Measurements from ENCODE around the gene TPRA1. TPM values are rescaled to one million over a fixed set of nuclear protein-coding genes. Genes with fewer than 3 reads are reported as not detected.
A peak's percentile ranks its signal among the peaks of the same experiment; 100 is the strongest.

The TPRA1 gene
- total RNA-seq, 1 experiment from 2014 or later: 36.9 TPM

DNA sequence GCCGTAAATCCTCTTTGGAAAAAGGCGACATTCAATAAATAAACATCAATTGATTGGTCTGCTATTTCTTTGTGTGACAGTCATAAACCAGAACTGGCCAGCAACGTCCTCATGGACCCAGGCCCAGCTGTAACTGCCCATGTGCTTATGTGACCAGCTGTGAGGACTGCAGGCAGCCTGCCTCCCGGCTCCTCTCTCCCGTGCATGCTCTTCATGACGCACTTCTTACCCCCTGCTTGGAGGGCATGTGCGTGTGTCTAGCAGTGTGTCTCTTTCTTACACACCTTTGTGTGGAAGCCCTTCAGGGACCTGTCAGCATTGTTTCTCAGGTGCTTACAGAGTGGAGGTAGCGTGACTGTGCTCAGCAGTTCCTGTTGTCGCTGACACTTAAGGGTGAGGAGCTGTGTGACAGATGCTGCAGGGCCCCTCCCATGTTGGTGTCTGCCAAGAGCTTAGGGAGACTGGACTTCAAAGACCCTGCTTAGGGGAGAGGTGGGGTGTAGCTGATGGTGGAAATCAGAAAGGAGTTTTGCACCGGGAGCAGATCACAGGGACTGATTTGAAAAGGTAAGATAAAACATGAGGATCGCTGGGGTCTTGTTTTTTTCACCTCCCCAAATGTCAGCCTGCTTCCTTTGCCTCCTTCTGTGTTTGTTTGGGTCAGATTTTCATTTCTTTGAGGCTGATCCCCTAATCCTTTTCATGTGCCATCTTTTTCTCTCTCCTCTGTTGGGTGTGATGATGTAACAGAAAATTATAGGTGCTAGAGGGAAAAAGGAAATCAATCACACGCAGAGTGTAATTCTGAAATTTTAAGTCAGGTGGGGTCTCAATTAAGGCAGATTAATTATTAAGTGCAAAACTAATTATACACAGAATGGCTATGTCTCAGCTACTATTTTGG, 40.5 kb upstream of the TPRA1 start:
- H3K4me3 ChIP-seq (ENCODE audit: low read length): peak overlapping the region; percentile 75; the same call in 1 of the 2 replicates

GRCh38 chr3:127629467-127630403, 39.2 kb upstream of the TPRA1 start:
- peak; percentile 80 for DNase-seq
- H3K9me3 ChIP-seq (ENCODE audit: low read length): no peaks in the 10 kb centered on the region
- H3K4me3 ChIP-seq (ENCODE audit: low read length): peak overlapping the region; percentile 75
- H3K9ac ChIP-seq (ENCODE audit: low read length): peak overlapping the region; percentile 83
- no peaks in the 10 kb centered on the region for H3K9me2 ChIP-seq (replicated peaks; ENCODE audit: insufficient read depth, low read length)
- peaks cover 54% of the 10 kb centered on the region for H3K4me1 ChIP-seq (ENCODE audit: low read length)
- H3K36me3 ChIP-seq (ENCODE audit: insufficient read depth, low read length): no peaks in the 10 kb centered on the region
- H2AFZ ChIP-seq (ENCODE audit: low read length): peak overlapping the region; percentile 13; the same call in 1 of the 2 replicates
- H3K4me2 ChIP-seq (ENCODE audit: low read depth, low read length, poor library complexity, severe bottlenecking): peak overlapping the region; percentile 79
- no peaks in the 10 kb centered on the region for H4K20me1 ChIP-seq (ENCODE audit: insufficient read depth, low read depth, low read length)
- peaks cover 48% of the 10 kb centered on the region for H3K79me2 ChIP-seq (ENCODE audit: low read length)
- peak overlapping the region; percentile 35; the same call in 1 of the 2 replicates for H3K27ac ChIP-seq (ENCODE audit: low read length)
- H3K27me3 ChIP-seq (ENCODE audit: low read length): no peaks in the 10 kb centered on the region

More for the DNA sequence above, 40.5 kb upstream of the TPRA1 start:
- H3K9me2 ChIP-seq (replicated peaks; ENCODE audit: insufficient read depth, low read length): no peaks in the 10 kb centered on the region
- H3K36me3 ChIP-seq (ENCODE audit: insufficient read depth, low read length): no peaks in the 10 kb centered on the region
- H3K27me3 ChIP-seq (ENCODE audit: low read length): no peaks in the 10 kb centered on the region
- no peak overlapping the region for H3K27ac ChIP-seq (ENCODE audit: low read length)
- H3K4me1 ChIP-seq (ENCODE audit: low read length): peaks cover 57% of the 10 kb centered on the region
- peaks cover 61% of the 10 kb centered on the region for H3K79me2 ChIP-seq (ENCODE audit: low read length)
- no peak for DNase-seq
- no peak overlapping the region for H2AFZ ChIP-seq (ENCODE audit: low read length)
- no peaks in the 10 kb centered on the region for H4K20me1 ChIP-seq (ENCODE audit: insufficient read depth, low read depth, low read length)
- H3K9ac ChIP-seq (ENCODE audit: low read length): peak overlapping the region; percentile 83
- no peaks in the 10 kb centered on the region for H3K9me3 ChIP-seq (ENCODE audit: low read length)
- H3K4me2 ChIP-seq (ENCODE audit: low read depth, low read length, poor library complexity, severe bottlenecking): peak overlapping the region; percentile 79

- peak; percentile 84 for DNase-seq
Observed at GRCh38 chr3:127628788-127629466, 38.4 kb upstream of the TPRA1 start, which contains the start of gene PODXL2. Gene PODXL2, plus strand, starts transcription at chr3:127629185. Its CDS starts 35 bp downstream, at chr3:127629220.

GRCh38 chr3:127628426-127628787, 37.9 kb upstream of the TPRA1 start:
- Histone ChIP-seq H4K20me1 (ENCODE audit: insufficient read depth, low read depth, low read length) (no peaks in the 10 kb centered on the region), H3K4me2 (ENCODE audit: low read depth, low read length, poor library complexity, severe bottlenecking) (no peak overlapping the region), H3K4me1 (ENCODE audit: low read length) (peaks cover 52% of the 10 kb centered on the region), H3K27ac (ENCODE audit: low read length) (no peak overlapping the region), H3K9me3 (ENCODE audit: low read length) (no peaks in the 10 kb centered on the region), H3K27me3 (ENCODE audit: low read length) (no peaks in the 10 kb centered on the region), H2AFZ (ENCODE audit: low read length) (no peak overlapping the region), H3K36me3 (ENCODE audit: insufficient read depth, low read length) (no peaks in the 10 kb centered on the region), H3K4me3 (ENCODE audit: low read length) (no peak overlapping the region), H3K9ac (ENCODE audit: low read length) (no peak overlapping the region), H3K9me2 (replicated peaks; ENCODE audit: insufficient read depth, low read length) (no peaks in the 10 kb centered on the region), H3K79me2 (ENCODE audit: low read length) (peaks cover 40% of the 10 kb centered on the region)
- DNase-seq: no peak

More at GRCh38 chr3:127628788-127629466, 38.4 kb upstream of the TPRA1 start, which contains the start of gene PODXL2:
- no peaks in the 10 kb centered on the region for H3K9me3 ChIP-seq (ENCODE audit: low read length)
- H3K79me2 ChIP-seq (ENCODE audit: low read length): peaks cover 45% of the 10 kb centered on the region
- H4K20me1 ChIP-seq (ENCODE audit: insufficient read depth, low read depth, low read length): no peaks in the 10 kb centered on the region
- peak within 1 kb of the TSS; percentile 35; the same call in 1 of the 2 replicates for H3K27ac ChIP-seq (ENCODE audit: low read length)
- no peaks in the 10 kb centered on the region for H3K9me2 ChIP-seq (replicated peaks; ENCODE audit: insufficient read depth, low read length)
- H3K4me3 ChIP-seq (ENCODE audit: low read length): peak within 1 kb of the TSS; percentile 75
- peaks cover 54% of the 10 kb centered on the region for H3K4me1 ChIP-seq (ENCODE audit: low read length)
- peak within 1 kb of the TSS; percentile 83 for H3K9ac ChIP-seq (ENCODE audit: low read length)
- H3K4me2 ChIP-seq (ENCODE audit: low read depth, low read length, poor library complexity, severe bottlenecking): peak within 1 kb of the TSS; percentile 79
- H3K36me3 ChIP-seq (ENCODE audit: insufficient read depth, low read length): no peaks in the 10 kb centered on the region
- H2AFZ ChIP-seq (ENCODE audit: low read length): peak within 1 kb of the TSS; percentile 13; the same call in 1 of the 2 replicates
- H3K27me3 ChIP-seq (ENCODE audit: low read length): no peaks in the 10 kb centered on the region

DNA sequence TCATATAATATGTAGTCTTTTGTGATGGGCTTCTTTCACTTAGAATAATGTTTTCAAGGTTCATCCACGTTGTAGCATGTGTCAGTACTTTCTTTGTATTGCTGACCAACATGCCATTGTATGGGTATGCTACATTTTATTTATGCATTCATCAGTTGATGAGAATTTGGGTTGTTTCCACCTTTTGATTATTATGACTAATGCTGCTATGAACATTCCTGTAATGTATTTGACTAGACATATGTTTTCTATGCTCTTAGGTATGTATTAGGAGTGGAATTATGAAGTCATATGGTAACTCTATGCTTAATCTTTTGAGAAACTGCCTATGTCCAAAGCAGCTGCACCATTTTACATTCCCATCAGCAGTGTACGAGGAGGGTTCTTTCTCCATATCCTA, 35.3 kb upstream of the TPRA1 start:
- Histone ChIP-seq H3K79me2 (ENCODE audit: low read length) (peaks cover 14% of the 10 kb centered on the region), H3K27me3 (ENCODE audit: low read length) (no peaks in the 10 kb centered on the region), H3K36me3 (ENCODE audit: insufficient read depth, low read length) (peaks cover 9% of the 10 kb centered on the region), H3K27ac (ENCODE audit: low read length) (no peak overlapping the region), H3K4me3 (ENCODE audit: low read length) (no peak overlapping the region), H4K20me1 (ENCODE audit: insufficient read depth, low read depth, low read length) (no peaks in the 10 kb centered on the region), H3K9me2 (replicated peaks; ENCODE audit: insufficient read depth, low read length) (no peaks in the 10 kb centered on the region), H2AFZ (ENCODE audit: low read length) (no peak overlapping the region), H3K9me3 (ENCODE audit: low read length) (no peaks in the 10 kb centered on the region), H3K4me2 (ENCODE audit: low read depth, low read length, poor library complexity, severe bottlenecking) (peak overlapping the region; percentile 37), H3K9ac (ENCODE audit: low read length) (no peak overlapping the region), H3K4me1 (ENCODE audit: low read length) (peaks cover 26% of the 10 kb centered on the region)
- DNase-seq: no peak

- Histone ChIP-seq H2AFZ (ENCODE audit: low read length) (no peak overlapping the region), H3K9ac (ENCODE audit: low read length) (no peak overlapping the region), H3K9me3 (ENCODE audit: low read length) (no peaks in the 10 kb centered on the region), H3K27ac (ENCODE audit: low read length) (no peak overlapping the region), H3K9me2 (replicated peaks; ENCODE audit: insufficient read depth, low read length) (no peaks in the 10 kb centered on the region), H3K27me3 (ENCODE audit: low read length) (no peaks in the 10 kb centered on the region), H3K79me2 (ENCODE audit: low read length) (no peaks in the 10 kb centered on the region), H4K20me1 (ENCODE audit: insufficient read depth, low read depth, low read length) (no peaks in the 10 kb centered on the region), H3K4me3 (ENCODE audit: low read length) (no peak overlapping the region), H3K4me1 (ENCODE audit: low read length) (peaks cover 14% of the 10 kb centered on the region), H3K4me2 (ENCODE audit: low read depth, low read length, poor library complexity, severe bottlenecking) (no peak overlapping the region), H3K36me3 (ENCODE audit: insufficient read depth, low read length) (peaks cover 18% of the 10 kb centered on the region)
- DNase-seq: no peak
Observed at GRCh38 chr3:127624063-127624462, 33.5 kb upstream of the TPRA1 start.

DNA sequence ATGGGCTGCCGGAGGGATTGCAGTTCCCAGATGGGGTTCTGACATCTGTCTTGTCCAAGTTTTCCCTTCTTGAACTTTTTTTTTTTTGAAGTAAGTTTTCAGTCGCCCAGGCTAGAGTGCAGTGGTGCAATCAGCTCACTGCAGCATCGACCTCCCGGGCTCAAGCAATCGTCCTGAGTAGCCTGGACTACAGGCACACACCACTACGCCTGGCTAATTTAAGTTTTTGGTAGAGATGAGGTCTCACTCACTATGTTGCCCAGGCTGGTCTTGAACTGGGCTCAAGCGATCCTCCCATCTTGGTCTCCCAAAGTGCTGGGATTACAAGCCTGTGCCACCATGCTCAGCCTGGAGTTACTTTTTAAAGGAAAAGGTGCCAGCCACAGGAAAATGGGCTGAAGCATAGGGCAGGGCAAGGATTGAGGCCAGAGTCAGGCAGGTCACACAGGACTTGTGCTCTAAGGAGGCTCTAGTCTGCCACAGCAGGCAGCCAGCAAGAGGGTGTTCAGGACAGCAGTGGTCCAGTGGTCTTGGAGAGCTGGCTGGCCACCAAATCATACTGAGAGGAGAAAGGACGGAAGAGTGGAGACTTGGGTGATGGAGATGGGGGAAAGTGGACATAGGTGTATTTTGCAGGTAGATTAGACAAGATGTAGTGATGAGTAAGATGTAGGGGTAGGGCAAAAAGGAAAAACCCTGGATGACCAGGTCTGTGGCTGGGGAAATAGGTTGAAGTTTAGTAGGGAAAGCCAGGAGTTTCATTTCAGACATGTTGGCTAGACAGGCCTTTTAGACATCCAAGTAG, 32.4 kb upstream of the TPRA1 start:
- DNase-seq: no peak
- H3K4me3 ChIP-seq (ENCODE audit: low read length): no peak overlapping the region
- no peak overlapping the region for H3K4me2 ChIP-seq (ENCODE audit: low read depth, low read length, poor library complexity, severe bottlenecking)
- peaks cover 14% of the 10 kb centered on the region for H3K4me1 ChIP-seq (ENCODE audit: low read length)
- H3K27me3 ChIP-seq (ENCODE audit: low read length): no peaks in the 10 kb centered on the region
- no peaks in the 10 kb centered on the region for H3K9me2 ChIP-seq (replicated peaks; ENCODE audit: insufficient read depth, low read length)
- peaks cover 26% of the 10 kb centered on the region for H3K36me3 ChIP-seq (ENCODE audit: insufficient read depth, low read length)
- H2AFZ ChIP-seq (ENCODE audit: low read length): no peak overlapping the region
- H3K79me2 ChIP-seq (ENCODE audit: low read length): no peaks in the 10 kb centered on the region
- no peak overlapping the region for H3K9ac ChIP-seq (ENCODE audit: low read length)
- no peak overlapping the region for H3K27ac ChIP-seq (ENCODE audit: low read length)
- H3K9me3 ChIP-seq (ENCODE audit: low read length): no peaks in the 10 kb centered on the region
- H4K20me1 ChIP-seq (ENCODE audit: insufficient read depth, low read depth, low read length): no peaks in the 10 kb centered on the region
